NCI-H2081 (cell line): ENCODE measurements around the gene LIPC.

Experiments
- DNase-seq, 2 experiments: peaks; one replicate each; lab custom pipeline; 2025; lab: John Stamatoyannopoulos, UW

LIPC gene

GRCh38 chr15:58406811-58407210 is 25.0 kb upstream of the LIPC start:
- DNase-seq: no peak

- DNase-seq: no peak
Measured at GRCh38 chr15:58407236-58407775, 24.5 kb upstream of the LIPC start.

- DNase-seq: no peak
Measured at GRCh38 chr15:58407778-58408177, 24.0 kb upstream of the LIPC start.

GRCh38 chr15:58409861-58410260 is 21.9 kb upstream of the LIPC start:
- no peak for DNase-seq

GRCh38 chr15:58410353-58410752 is 21.4 kb upstream of the LIPC start:
- no peak for DNase-seq

- DNase-seq: no peak
Measured at GRCh38 chr15:58413253-58413652, 18.5 kb upstream of the LIPC start.

GRCh38 chr15:58415636-58416035 is 16.2 kb upstream of the LIPC start:
- no peak for DNase-seq

- DNase-seq: no peak
Measured at GRCh38 chr15:58416963-58417362, 14.8 kb upstream of the LIPC start.

GRCh38 chr15:58418135-58418534 is 13.7 kb upstream of the LIPC start:
- DNase-seq: no peak

GRCh38 chr15:58419803-58420524 is 11.8 kb upstream of the LIPC start:
- DNase-seq: no peak

- DNase-seq: no peak
Measured at GRCh38 chr15:58420579-58421043, 11.2 kb upstream of the LIPC start.

GRCh38 chr15:58423205-58423604 is 8.6 kb upstream of the LIPC start:
- DNase-seq: no peak

GRCh38 chr15:58423831-58424608 is 7.8 kb upstream of the LIPC start:
- DNase-seq: no peak

GRCh38 chr15:58424722-58425121 is 7.1 kb upstream of the LIPC start:
- no peak for DNase-seq

GRCh38 chr15:58425185-58425584 is 6.6 kb upstream of the LIPC start:
- DNase-seq: no peak

GRCh38 chr15:58425834-58426233 is 6.0 kb upstream of the LIPC start:
- no peak for DNase-seq

GRCh38 chr15:58426501-58426900 is 5.3 kb upstream of the LIPC start:
- DNase-seq: no peak

- DNase-seq: no peak
Measured at GRCh38 chr15:58427987-58428386, 3.8 kb upstream of the LIPC start.

GRCh38 chr15:58430224-58430787 is 1.5 kb upstream of the LIPC start:
- no peak for DNase-seq

GRCh38 chr15:58432401-58432800 is 610 bp downstream of the LIPC start:
- DNase-seq: no peak

- no peak for DNase-seq
Measured at GRCh38 chr15:58433597-58434333, 2.0 kb downstream of the LIPC start.

- DNase-seq: no peak
Measured at GRCh38 chr15:58434334-58434875, 2.6 kb downstream of the LIPC start.
